Gastrocnemius medialis (tissue), 4 donors: Measurements from ENCODE around the gene DPYD. TPM values are rescaled to one million over a fixed set of nuclear protein-coding genes. Genes with fewer than 3 reads are reported as not detected.

Experiments
- ATAC-seq, 2 donors: fragments of 150-250 bp; one replicate each; pipeline ENCODE4 v1.9.1; 2016
- DNase-seq, 2 donors: peaks; one replicate each; pipeline ENCODE4 v3.0.0-alpha.2; 2019
- H3K27ac ChIP-seq, 4 donors: fragments of 200-600 bp; sonication (generic); 1 replicate in 1 of 4; 2 replicates in 3 of 4; pipeline ENCODE4 v1.5.1; 2016 to 2018; ENCODE audit warnings: mild to moderate bottlenecking in 2 of 4, moderate library complexity in 1 of 4
- H3K27me3 ChIP-seq, 3 donors: fragments of 200-600 bp; sonication (generic) in 2 of 3; 1 replicate in 1 of 3; 2 replicates in 2 of 3; pipeline versions ENCODE4 v1.5.1 to v1.6.0; 2016 to 2019; ENCODE audit warnings: mild to moderate bottlenecking in 1 of 3, moderate library complexity in 1 of 3
- H3K36me3 ChIP-seq, 2 donors: fragments of 200-600 bp; sonication (generic) in 1 of 2; one replicate each; pipeline ENCODE4 v1.5.1; 2017 to 2018
- H3K4me1 ChIP-seq, 2 donors: fragments of 200-600 bp; sonication (generic) in 1 of 2; one replicate each; pipeline ENCODE4 v1.5.1; 2016 to 2017; ENCODE audit warnings: mild to moderate bottlenecking in 2 of 2
- H3K4me3 ChIP-seq, 4 donors: fragments of 200-600 bp; sonication (generic) in 3 of 4; 1 replicate in 1 of 4; 2 replicates in 3 of 4; pipeline ENCODE4 v1.5.1; 2016 to 2019; ENCODE audit warnings: mild to moderate bottlenecking in 2 of 4
- H3K9me3 ChIP-seq, 3 donors: fragments of 200-600 bp; sonication (generic) in 2 of 3; 1 replicate in 1 of 3; 2 replicates in 2 of 3; pipeline ENCODE4 v1.5.1; 2016 to 2019
- CTCF ChIP-seq, 5 experiments: fragments of 450-650 bp in 3 of 5; fragments of 200-600 bp in 2 of 5; sonication (generic) in 2 of 5; IDR thresholded peaks in 4 of 5; conservative IDR thresholded peaks in 1 of 5; 1 replicate in 4 of 5; 2 replicates in 1 of 5; pipeline ENCODE4 v1.5.1; 2016 to 2019; ENCODE audit warnings: antibody characterized with exemption in 5 of 5, mild to moderate bottlenecking in 3 of 5, moderate library complexity in 3 of 5
- POLR2A ChIP-seq, 2 donors: fragments of 450-650 bp; IDR thresholded peaks; one replicate each; pipeline ENCODE4 v1.6.1; 2017; ENCODE audit warnings: antibody characterized with exemption in 2 of 2, mild to moderate bottlenecking in 2 of 2, moderate library complexity in 2 of 2
- in situ Hi-C, 4 donors: fragments of 200-750 bp; cut with MboI; loops; one replicate each; pipeline versions ENCODE4 v1.15.0 to v1.8.0; 2017; ENCODE audit warnings: low sequenced_read_pairs in 4 of 4
- intact Hi-C: fragments of 100-400 bp; cut with DNase I; formaldehyde crosslinking; loops from one replicate; pipeline ENCODE4 v1.15.1; 2023; ENCODE audit warnings: low total_unique reads
- total RNA-seq, 4 donors: library from RNA; depleted of rRNA; stranded (reverse); fragments of >200 nt; gene quantifications; one replicate each; pipeline versions ENCODE4 v1.1.0 to v1.2.3, GENCODE V29; 2016

Gene DPYD
- total RNA-seq, 4 donors from 2014 or later: 4.6 to 13.9 (median 9.1) TPM

DNA sequence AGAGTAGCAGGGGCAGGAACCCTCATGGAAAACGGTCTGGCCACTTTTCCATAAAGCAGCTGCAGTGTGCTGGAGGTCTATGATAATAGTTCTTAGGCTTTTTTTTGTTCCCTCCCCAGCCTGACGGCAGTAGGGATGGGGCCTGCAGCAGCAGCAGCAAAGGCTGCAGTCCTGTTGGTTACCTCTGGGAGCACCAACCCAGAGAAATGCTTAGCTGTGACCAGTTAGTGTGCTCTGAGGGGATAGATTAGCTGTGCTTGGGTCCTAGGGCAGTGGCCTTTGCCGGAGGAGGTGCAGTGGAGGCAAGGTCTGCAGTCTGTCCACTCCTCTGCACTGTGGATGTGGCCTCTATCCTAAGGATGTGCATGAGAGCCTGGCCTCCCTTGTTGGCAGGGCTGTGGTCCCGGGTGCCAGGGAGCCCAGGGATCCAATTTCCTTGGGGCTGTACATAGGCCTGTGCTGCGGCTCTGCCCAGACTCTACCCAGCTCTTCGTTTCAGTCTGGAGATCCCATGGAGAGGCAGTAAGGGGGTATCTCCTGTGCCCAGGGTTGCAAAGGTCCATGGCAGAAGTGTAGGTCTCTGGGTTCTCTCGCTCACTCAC, 876.6 kb downstream of the DPYD start:
- Histone ChIP-seq H3K9me3 (no peaks in the 10 kb centered on the region), H3K27ac (no peak overlapping the region), H3K4me3 (no peak overlapping the region), H3K36me3 (no peaks in the 10 kb centered on the region), H3K27me3 (no peaks in the 10 kb centered on the region), H3K4me1 (no peaks in the 10 kb centered on the region)
- in situ Hi-C loops (no loop called here), intact Hi-C loops (no loop called here)
- no peak for ATAC-seq
- DNase-seq: no peak
- TF ChIP-seq POLR2A (IDR thresholded peaks at IDR 0.05) (no peak), CTCF (IDR thresholded peaks at IDR 0.05 in 4 of 5, conservative IDR thresholded peaks at IDR 0.05 in 1 of 5) (no peak)

GRCh38 chr1:97042551-97042950, 878.3 kb downstream of the DPYD start:
- H3K9me3 ChIP-seq: no peaks in the 10 kb centered on the region
- in situ Hi-C loops: no loop called here

GRCh38 chr1:97041026-97041425, 879.8 kb downstream of the DPYD start:
- DNase-seq (no peak), ATAC-seq (no peak)
- Histone ChIP-seq H3K36me3 (no peaks in the 10 kb centered on the region), H3K9me3 (no peaks in the 10 kb centered on the region), H3K4me3 (no peak overlapping the region), H3K4me1 (no peaks in the 10 kb centered on the region), H3K27ac (no peak overlapping the region), H3K27me3 (no peaks in the 10 kb centered on the region)
- intact Hi-C loops: no loop called here
- in situ Hi-C loops: no loop called here
- TF ChIP-seq POLR2A (IDR thresholded peaks at IDR 0.05): no peak
- no peak for TF ChIP-seq CTCF (IDR thresholded peaks at IDR 0.05 in 4 of 5, conservative IDR thresholded peaks at IDR 0.05 in 1 of 5)

More at GRCh38 chr1:97042551-97042950, 878.3 kb downstream of the DPYD start:
- Histone ChIP-seq H3K27me3 (no peaks in the 10 kb centered on the region), H3K4me1 (no peaks in the 10 kb centered on the region), H3K4me3 (no peak overlapping the region), H3K27ac (no peak overlapping the region), H3K36me3 (no peaks in the 10 kb centered on the region)
- DNase-seq: no peak
- ATAC-seq: no peak
- TF ChIP-seq POLR2A (IDR thresholded peaks at IDR 0.05): no peak
- TF ChIP-seq CTCF (IDR thresholded peaks at IDR 0.05 in 4 of 5, conservative IDR thresholded peaks at IDR 0.05 in 1 of 5): no peak
- intact Hi-C loops: no loop called here

DNA sequence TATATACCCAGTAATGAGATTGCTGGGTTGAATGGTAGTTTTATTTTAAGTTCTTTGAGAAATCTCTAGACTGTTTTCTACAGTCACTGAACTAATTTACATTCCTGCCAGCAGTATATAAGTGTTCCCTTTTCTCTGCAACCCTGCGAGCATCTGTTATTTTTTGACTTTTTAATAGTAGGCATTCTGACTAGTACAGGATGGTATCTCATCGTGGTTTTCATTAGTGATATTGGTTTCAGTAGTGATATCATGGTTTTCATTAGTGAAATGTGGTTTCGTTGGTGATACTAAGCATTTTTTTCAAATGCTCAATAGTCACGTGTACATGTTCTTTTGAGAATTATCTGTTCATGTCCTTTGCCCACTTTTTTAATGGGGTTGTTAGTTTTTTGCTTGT, 882.4 kb downstream of the DPYD start:
- H3K9me3 ChIP-seq: no peaks in the 10 kb centered on the region
- in situ Hi-C loops: no loop called here

More for the DNA sequence above, 882.4 kb downstream of the DPYD start:
- DNase-seq: no peak
- H3K4me1 ChIP-seq: no peaks in the 10 kb centered on the region
- ATAC-seq: no peak
- no peak overlapping the region for H3K27ac ChIP-seq
- no peaks in the 10 kb centered on the region for H3K36me3 ChIP-seq
- intact Hi-C loops: no loop called here
- no peak overlapping the region for H3K4me3 ChIP-seq
- TF ChIP-seq POLR2A (IDR thresholded peaks at IDR 0.05): no peak
- no peak for TF ChIP-seq CTCF (IDR thresholded peaks at IDR 0.05 in 4 of 5, conservative IDR thresholded peaks at IDR 0.05 in 1 of 5)
- H3K27me3 ChIP-seq: no peaks in the 10 kb centered on the region
